Activated naive CD4-positive, alpha-beta T cell treated with anti-CD3 and anti-CD28 coated beads, Interleukin-2, amount 50 U/mL, for 72 hours (primary cell): ENCODE measurements around the gene PLCB4. TPM values are rescaled to one million over a fixed set of nuclear protein-coding genes. Genes with fewer than 3 reads are reported as not detected.

ENCODE experiments used
- ATAC-seq, 2 donors: fragments of 150-1000 bp; cut with Tn5 transposase; 2 replicates each; pipeline ENCODE4 v1.10.0; 2021; ENCODE audit warnings: mild to moderate bottlenecking in 2 of 2, moderate library complexity in 2 of 2
- DNase-seq, 2 donors: peaks; one replicate each; pipeline ENCODE4 v3.0.0; 2021 to 2022; ENCODE audit warnings: low spot score in 2 of 2
- H3K27ac Mint-ChIP-seq, 2 donors: one replicate each; pipeline ENCODE4 v1.8.0; 2022; ENCODE audit warnings: mild to moderate bottlenecking in 2 of 2, mixed read lengths in 2 of 2
- H3K36me3 Mint-ChIP-seq, 2 donors: one replicate each; pipeline ENCODE4 v1.8.0; 2022; ENCODE audit warnings: mixed read lengths in 2 of 2
- H3K9me3 Mint-ChIP-seq, 2 donors: one replicate each; pipeline ENCODE4 v1.8.0; 2022; ENCODE audit warnings: mixed read lengths in 2 of 2
- total RNA-seq, 2 donors: library from RNA; stranded (reverse); gene quantifications; one replicate each; pipeline ENCODE4 v1.2.3, GENCODE V29; 2022

Gene PLCB4
- total RNA-seq, 2 donors from 2014 or later = not detected

- ATAC-seq (no peak), DNase-seq (no peak)
- Mint-ChIP-seq H3K36me3 (peaks cover 0 to 11% of the 10 kb centered on the region in 2 donors), H3K27ac (no peak overlapping the region), H3K9me3 (peaks cover 15 to 16% of the 10 kb centered on the region in 2 donors)
These were observed 211.1 kb downstream of the PLCB4 start for GRCh38 chr20:9279918-9280401.

- Mint-ChIP-seq H3K36me3 (peaks cover 0 to 11% of the 10 kb centered on the region in 2 donors), H3K27ac (no peak overlapping the region), H3K9me3 (peaks cover 14 to 15% of the 10 kb centered on the region in 2 donors)
- DNase-seq (no peak), ATAC-seq (no peak)
These were observed 211.8 kb downstream of the PLCB4 start for GRCh38 chr20:9280666-9281065.

GRCh38 chr20:9281803-9282202 is 212.9 kb downstream of the PLCB4 start:
- Mint-ChIP-seq H3K9me3 (peaks cover 10 to 11% of the 10 kb centered on the region in 2 donors), H3K36me3 (peaks cover 0 to 11% of the 10 kb centered on the region in 2 donors), H3K27ac (no peak overlapping the region)
- DNase-seq (no peak), ATAC-seq (no peak)

GRCh38 chr20:9285617-9286016 is 216.7 kb downstream of the PLCB4 start:
- no peak for ATAC-seq
- no peak for DNase-seq
- Mint-ChIP-seq H3K36me3 (no peaks in the 10 kb centered on the region), H3K27ac (no peak overlapping the region), H3K9me3 (peaks cover 8 to 10% of the 10 kb centered on the region in 2 donors)

DNA sequence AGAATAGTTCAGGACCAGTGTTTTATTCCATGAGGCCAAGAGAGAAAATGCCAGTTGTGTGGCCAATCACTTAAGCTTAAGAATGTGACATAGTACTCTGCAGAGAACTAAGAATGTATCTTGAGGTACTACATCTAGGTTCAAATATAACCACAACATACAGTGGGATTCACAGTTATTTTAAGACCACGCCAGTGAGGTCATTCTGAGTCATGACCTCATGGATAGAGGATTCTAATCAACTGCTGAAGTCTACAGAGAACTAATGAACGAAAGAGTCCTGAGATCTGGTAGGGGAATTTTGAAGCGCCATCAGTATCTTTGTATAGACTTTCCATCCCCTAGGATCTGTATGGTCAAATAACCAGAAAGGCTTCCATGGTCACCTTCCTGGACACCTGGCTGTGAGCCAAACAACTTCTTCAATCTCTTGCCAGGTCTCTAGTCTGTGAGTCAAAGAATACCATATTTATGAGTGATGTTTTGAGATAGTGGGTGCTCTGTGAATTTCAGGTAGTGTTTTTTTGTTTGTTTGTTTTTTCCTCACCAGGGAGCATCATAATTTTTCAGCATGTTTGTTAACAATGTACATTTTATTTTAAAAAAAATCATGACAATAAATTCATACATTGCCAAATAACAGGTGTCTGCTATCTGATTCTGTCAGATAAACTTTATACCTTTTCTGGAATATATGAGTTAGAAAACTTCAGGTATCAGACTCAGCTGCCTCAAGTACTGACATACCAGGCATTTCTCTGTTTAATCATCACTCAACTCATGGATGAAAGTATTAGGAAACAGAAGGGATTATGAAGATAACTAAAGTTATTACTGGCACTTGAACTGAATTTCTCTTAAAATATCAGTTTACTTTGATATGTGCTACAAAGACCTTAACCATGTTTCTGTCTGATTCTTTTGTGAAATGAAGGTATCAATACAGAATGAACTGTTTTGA is 217.9 kb downstream of the PLCB4 start:
- ATAC-seq (no peak), DNase-seq (no peak)
- no peak overlapping the region for H3K27ac Mint-ChIP-seq
- peaks cover 6 to 10% of the 10 kb centered on the region in 2 donors for H3K9me3 Mint-ChIP-seq
- H3K36me3 Mint-ChIP-seq = no peaks in the 10 kb centered on the region

DNA sequence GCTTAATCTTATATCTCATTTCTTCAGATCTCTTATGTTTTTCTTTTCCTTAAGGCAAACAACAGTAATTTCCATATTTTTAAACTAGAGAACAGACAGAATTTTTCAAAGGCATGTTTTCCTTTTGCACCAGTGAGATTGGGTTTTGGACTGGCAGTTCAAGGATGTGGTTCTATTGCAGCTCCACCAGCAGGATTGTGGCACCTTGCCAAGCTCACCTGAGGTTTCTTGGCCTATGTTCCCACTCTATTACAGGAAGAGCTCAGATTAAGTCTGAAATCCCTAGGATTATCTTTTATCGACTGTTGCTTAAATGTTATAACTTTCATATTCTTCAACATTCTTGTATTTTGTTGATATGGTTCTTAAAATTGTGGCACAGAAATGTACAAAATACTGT is 218.9 kb downstream of the PLCB4 start:
- DNase-seq (no peak), ATAC-seq (no peak)
- Mint-ChIP-seq H3K9me3 (peaks cover 10% of the 10 kb centered on the region in 2 donors), H3K36me3 (no peaks in the 10 kb centered on the region), H3K27ac (no peak overlapping the region)

GRCh38 chr20:9290331-9290730 is 221.4 kb downstream of the PLCB4 start:
- DNase-seq (no peak), ATAC-seq (no peak)
- H3K9me3 Mint-ChIP-seq = peaks cover 11 to 13% of the 10 kb centered on the region in 2 donors
- H3K27ac Mint-ChIP-seq = no peak overlapping the region
- H3K36me3 Mint-ChIP-seq = no peaks in the 10 kb centered on the region

GRCh38 chr20:9293145-9293544 is 224.3 kb downstream of the PLCB4 start:
- H3K36me3 Mint-ChIP-seq = no peaks in the 10 kb centered on the region
- ATAC-seq (no peak), DNase-seq (no peak)
- H3K9me3 Mint-ChIP-seq = peaks cover 11 to 13% of the 10 kb centered on the region in 2 donors
- no peak overlapping the region for H3K27ac Mint-ChIP-seq

- Mint-ChIP-seq H3K27ac (no peak overlapping the region), H3K9me3 (peaks cover 11% of the 10 kb centered on the region in 2 donors)
- no peak for ATAC-seq
These were observed 225.2 kb downstream of the PLCB4 start for GRCh38 chr20:9294041-9294440.

GRCh38 chr20:9298906-9299305 is 230.0 kb downstream of the PLCB4 start:
- Mint-ChIP-seq H3K36me3 (no peaks in the 10 kb centered on the region), H3K9me3 (peaks cover 5 to 6% of the 10 kb centered on the region in 2 donors), H3K27ac (no peak overlapping the region)
- no peak for DNase-seq
- ATAC-seq = no peak

More at GRCh38 chr20:9294041-9294440, 225.2 kb downstream of the PLCB4 start:
- H3K36me3 Mint-ChIP-seq = no peaks in the 10 kb centered on the region
- DNase-seq = no peak

DNA sequence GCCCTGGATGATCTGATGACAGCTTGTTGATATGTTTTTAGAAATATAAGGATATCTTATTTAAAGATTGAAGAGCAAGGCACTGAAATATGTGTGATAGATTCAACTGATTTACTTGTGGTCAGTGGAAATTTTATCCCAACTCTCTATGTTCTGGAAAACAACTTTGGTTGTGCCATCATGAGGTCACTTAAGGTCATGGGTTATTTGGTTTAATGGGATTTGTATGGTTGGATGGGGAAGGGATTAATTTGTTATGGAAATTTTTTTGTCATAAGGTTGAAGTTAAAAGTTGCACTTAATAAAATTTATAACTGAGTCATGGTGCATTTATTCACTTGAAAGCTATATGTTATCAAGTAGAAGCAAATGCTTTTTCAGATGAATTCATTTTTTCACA is 231.2 kb downstream of the PLCB4 start:
- no peaks in the 10 kb centered on the region for H3K36me3 Mint-ChIP-seq
- ATAC-seq = no peak
- no peak overlapping the region for H3K27ac Mint-ChIP-seq
- peaks cover 8% of the 10 kb centered on the region in 2 donors for H3K9me3 Mint-ChIP-seq
- DNase-seq = no peak

- DNase-seq (no peak), ATAC-seq (no peak)
- H3K36me3 Mint-ChIP-seq = no peaks in the 10 kb centered on the region
- H3K9me3 Mint-ChIP-seq = peaks cover 8% of the 10 kb centered on the region in 2 donors
- no peak overlapping the region for H3K27ac Mint-ChIP-seq
These were observed 231.6 kb downstream of the PLCB4 start for GRCh38 chr20:9300534-9300933.

DNA sequence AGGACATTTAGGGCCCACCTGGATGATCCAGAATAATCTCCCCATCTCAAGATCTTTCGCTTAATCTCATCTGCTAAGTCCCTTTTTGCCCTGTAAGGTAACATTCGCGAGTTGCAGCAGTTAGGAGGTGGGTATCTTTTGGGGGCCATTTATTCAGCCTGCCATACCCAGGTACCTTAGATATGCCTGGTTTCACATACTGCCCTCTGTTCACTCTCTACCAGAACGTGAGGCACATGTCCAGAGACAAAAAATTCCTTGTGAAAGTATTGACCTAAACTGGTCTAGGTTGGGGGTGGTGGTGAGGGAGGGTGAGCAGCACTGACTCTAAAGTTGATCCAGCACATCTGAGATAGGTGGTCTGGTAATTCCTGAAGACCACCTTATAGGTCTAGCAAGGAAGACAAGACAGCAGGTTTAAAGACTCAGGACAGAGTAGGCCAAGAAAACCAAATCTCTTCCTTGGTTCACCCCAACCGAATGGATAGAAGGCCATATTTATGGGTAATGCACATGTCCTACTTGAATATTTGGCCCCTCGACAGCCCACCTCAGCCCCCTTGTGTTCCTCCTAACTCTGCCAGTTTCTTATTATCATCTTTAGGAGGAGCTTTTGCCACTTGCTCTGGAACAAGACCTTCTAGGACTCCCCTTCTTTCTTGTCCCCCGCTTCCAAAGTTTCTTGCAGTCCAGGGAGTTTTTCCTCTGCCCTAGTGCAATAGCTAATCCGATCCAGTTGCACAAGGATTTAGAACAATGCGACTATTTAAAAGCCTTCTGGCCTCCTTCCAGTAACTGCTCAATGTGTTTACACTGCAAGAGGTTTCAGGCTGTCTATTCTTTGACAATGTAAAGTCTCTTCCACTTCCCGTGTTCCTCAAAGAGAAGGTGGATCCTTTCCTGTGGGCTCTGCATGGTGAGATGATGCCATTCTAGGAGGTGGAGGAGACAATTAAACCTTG is 232.5 kb downstream of the PLCB4 start:
- ATAC-seq (no peak), DNase-seq (no peak)
- Mint-ChIP-seq H3K36me3 (peaks cover 0 to under 1% of the 10 kb centered on the region in 2 donors), H3K9me3 (peaks cover 8% of the 10 kb centered on the region in 2 donors), H3K27ac (no peak overlapping the region)

DNA sequence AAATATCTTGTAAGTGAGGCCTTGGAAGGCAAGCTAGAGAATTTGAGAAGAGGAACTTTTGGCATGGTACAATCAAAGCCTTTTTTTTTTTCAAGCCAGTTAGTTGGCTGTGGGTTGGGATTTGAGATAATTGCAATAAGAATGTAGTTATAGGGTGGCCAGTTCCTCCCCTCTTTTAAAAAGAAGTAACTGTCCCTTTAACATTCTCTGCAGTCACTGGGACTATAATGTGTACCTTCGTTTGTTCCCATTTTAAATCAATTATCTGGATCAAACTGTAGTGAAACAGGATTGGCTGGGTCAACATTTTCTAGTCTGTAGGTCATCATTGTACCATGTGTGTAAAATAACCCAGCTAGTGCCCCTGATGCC is 233.2 kb downstream of the PLCB4 start:
- Mint-ChIP-seq H3K27ac (no peak overlapping the region), H3K36me3 (peaks cover 0 to 4% of the 10 kb centered on the region in 2 donors), H3K9me3 (peaks cover 8 to 11% of the 10 kb centered on the region in 2 donors)
- DNase-seq (no peak), ATAC-seq (no peak)

- Mint-ChIP-seq H3K36me3 (peaks cover 0 to 4% of the 10 kb centered on the region in 2 donors), H3K9me3 (peaks cover 8% of the 10 kb centered on the region in 2 donors), H3K27ac (no peak overlapping the region)
- DNase-seq = no peak
- ATAC-seq = no peak
These were observed 237.6 kb downstream of the PLCB4 start for GRCh38 chr20:9306521-9306920.

- Mint-ChIP-seq H3K27ac (no peak overlapping the region), H3K9me3 (peaks cover 8% of the 10 kb centered on the region in 2 donors)
- ATAC-seq = no peak
These were observed 239.2 kb downstream of the PLCB4 start for GRCh38 chr20:9308056-9308455.

GRCh38 chr20:9311132-9311531 is 242.2 kb downstream of the PLCB4 start:
- DNase-seq = no peak
- H3K36me3 Mint-ChIP-seq = peaks cover 0 to 4% of the 10 kb centered on the region in 2 donors
- no peak for ATAC-seq

More at GRCh38 chr20:9308056-9308455, 239.2 kb downstream of the PLCB4 start:
- peaks cover 0 to 4% of the 10 kb centered on the region in 2 donors for H3K36me3 Mint-ChIP-seq
- no peak for DNase-seq

More at GRCh38 chr20:9311132-9311531, 242.2 kb downstream of the PLCB4 start:
- Mint-ChIP-seq H3K27ac (no peak overlapping the region), H3K9me3 (peaks cover 0 to 10% of the 10 kb centered on the region in 2 donors)
